Measurements from ENCODE around the gene THOC5. TPM values are rescaled to one million over a fixed set of nuclear protein-coding genes. Genes with fewer than 3 reads are reported as not detected.

Gene THOC5
- total RNA-seq, 1 donor from 2014 or later = 76.4 TPM

DNA sequence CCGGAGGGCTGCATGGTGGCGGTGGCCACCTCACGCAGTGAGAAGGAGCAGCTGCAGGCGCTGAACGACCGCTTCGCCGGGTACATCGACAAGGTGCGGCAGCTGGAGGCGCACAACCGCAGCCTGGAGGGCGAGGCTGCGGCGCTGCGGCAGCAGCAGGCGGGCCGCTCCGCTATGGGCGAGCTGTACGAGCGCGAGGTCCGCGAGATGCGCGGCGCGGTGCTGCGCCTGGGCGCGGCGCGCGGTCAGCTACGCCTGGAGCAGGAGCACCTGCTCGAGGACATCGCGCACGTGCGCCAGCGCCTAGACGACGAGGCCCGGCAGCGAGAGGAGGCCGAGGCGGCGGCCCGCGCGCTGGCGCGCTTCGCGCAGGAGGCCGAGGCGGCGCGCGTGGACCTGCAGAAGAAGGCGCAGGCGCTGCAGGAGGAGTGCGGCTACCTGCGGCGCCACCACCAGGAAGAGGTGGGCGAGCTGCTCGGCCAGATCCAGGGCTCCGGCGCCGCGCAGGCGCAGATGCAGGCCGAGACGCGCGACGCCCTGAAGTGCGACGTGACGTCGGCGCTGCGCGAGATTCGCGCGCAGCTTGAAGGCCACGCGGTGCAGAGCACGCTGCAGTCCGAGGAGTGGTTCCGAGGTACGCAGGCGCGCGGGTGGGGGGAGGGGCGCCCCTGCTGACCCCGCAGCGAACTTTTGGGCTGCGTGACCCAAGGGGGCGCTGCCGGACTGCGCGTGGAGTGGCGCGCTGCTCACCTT, 72.9 kb downstream of the THOC5 start:
- no peak overlapping the region for H3K4me3 Mint-ChIP-seq (ENCODE audit: unreplicated experiment)
- peaks cover 34% of the 10 kb centered on the region for H3K4me1 Mint-ChIP-seq (ENCODE audit: unreplicated experiment)
- H3K27me3 Mint-ChIP-seq (ENCODE audit: unreplicated experiment) = peaks cover 22% of the 10 kb centered on the region

DNA sequence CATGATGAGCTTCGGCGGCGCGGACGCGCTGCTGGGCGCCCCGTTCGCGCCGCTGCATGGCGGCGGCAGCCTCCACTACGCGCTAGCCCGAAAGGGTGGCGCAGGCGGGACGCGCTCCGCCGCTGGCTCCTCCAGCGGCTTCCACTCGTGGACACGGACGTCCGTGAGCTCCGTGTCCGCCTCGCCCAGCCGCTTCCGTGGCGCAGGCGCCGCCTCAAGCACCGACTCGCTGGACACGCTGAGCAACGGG, 73.4 kb downstream of the THOC5 start:
- no peak overlapping the region for H3K4me3 Mint-ChIP-seq (ENCODE audit: unreplicated experiment)
- H3K4me1 Mint-ChIP-seq (ENCODE audit: unreplicated experiment) = peaks cover 39% of the 10 kb centered on the region
- DNase-seq (ENCODE audit: low spot score) = no peak
- peaks cover 24% of the 10 kb centered on the region for H3K27me3 Mint-ChIP-seq (ENCODE audit: unreplicated experiment)
- TF ChIP-seq, protein P1, sequence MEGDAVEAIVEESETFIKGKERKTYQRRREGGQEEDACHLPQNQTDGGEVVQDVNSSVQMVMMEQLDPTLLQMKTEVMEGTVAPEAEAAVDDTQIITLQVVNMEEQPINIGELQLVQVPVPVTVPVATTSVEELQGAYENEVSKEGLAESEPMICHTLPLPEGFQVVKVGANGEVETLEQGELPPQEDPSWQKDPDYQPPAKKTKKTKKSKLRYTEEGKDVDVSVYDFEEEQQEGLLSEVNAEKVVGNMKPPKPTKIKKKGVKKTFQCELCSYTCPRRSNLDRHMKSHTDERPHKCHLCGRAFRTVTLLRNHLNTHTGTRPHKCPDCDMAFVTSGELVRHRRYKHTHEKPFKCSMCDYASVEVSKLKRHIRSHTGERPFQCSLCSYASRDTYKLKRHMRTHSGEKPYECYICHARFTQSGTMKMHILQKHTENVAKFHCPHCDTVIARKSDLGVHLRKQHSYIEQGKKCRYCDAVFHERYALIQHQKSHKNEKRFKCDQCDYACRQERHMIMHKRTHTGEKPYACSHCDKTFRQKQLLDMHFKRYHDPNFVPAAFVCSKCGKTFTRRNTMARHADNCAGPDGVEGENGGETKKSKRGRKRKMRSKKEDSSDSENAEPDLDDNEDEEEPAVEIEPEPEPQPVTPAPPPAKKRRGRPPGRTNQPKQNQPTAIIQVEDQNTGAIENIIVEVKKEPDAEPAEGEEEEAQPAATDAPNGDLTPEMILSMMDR (IDR thresholded peaks at IDR 0.05; ENCODE audit: unreplicated experiment) = no peak
- H3K36me3 Mint-ChIP-seq (ENCODE audit: low read depth, unreplicated experiment) = peaks cover 12% of the 10 kb centered on the region
- H3K9me3 Mint-ChIP-seq (ENCODE audit: unreplicated experiment) = no peaks in the 10 kb centered on the region
- H3K27ac Mint-ChIP-seq (ENCODE audit: unreplicated experiment) = no peak overlapping the region

More for the DNA sequence above, 72.9 kb downstream of the THOC5 start:
- Mint-ChIP-seq H3K9me3 (ENCODE audit: unreplicated experiment) (no peaks in the 10 kb centered on the region), H3K36me3 (ENCODE audit: low read depth, unreplicated experiment) (peaks cover 12% of the 10 kb centered on the region), H3K27ac (ENCODE audit: unreplicated experiment) (no peak overlapping the region)
- peak; percentile 72 for DNase-seq (ENCODE audit: low spot score)
- TF ChIP-seq, protein P1 (IDR thresholded peaks at IDR 0.05; ENCODE audit: unreplicated experiment) = peak; percentile 28

DNA sequence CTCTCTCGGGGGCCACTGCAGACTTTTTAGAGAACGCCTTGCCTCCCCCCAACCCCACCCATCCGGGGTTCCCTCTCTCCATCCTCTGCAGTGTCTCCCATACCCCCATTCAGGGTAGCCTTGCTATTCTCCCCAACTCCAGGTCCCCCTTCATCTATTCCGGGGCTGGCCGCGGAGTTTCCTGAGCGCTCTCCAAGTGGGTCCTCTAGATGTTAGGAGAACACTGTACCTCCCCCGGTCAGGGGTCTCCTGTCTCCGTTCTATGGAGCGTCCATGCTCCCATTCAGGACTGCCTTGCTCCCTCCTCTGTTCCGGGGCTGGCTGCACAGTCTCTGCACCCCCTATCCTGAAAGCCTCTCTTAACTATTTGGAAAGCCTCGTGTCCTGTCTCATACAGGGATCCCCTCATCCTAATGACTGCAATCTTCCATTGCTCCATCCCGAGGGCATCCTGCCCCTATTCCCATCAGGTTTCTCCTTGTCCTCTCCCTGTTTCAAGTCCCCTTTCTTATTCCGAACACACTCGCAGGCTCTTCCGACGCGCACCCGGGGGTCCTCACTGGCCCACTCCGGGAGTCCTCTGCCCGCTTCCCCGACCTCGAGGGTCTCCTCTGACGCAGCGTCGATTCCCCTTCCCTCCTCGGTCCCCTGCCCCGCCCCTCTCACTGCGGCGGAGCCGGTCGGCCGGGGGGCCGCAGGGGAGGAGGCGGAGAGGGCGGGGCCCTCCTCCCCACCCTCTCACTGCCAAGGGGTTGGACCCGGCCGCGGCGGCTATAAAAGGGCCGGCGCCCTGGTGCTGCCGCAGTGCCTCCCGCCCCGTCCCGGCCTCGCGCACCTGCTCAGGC, 73.9 kb downstream of the THOC5 start, which contains the start of gene NEFH:
Gene NEFH (plus strand): TSS at position 802 of the 845 bp plus-strand sequence. CDS start 45 bp downstream, outside the sequence.
- Mint-ChIP-seq H3K27ac (ENCODE audit: unreplicated experiment) (no peak within 1 kb of the TSS), H3K9me3 (ENCODE audit: unreplicated experiment) (no peaks in the 10 kb centered on the region), H3K27me3 (ENCODE audit: unreplicated experiment) (peaks cover 24% of the 10 kb centered on the region), H3K36me3 (ENCODE audit: low read depth, unreplicated experiment) (peaks cover 12% of the 10 kb centered on the region), H3K4me1 (ENCODE audit: unreplicated experiment) (peaks cover 39% of the 10 kb centered on the region), H3K4me3 (ENCODE audit: unreplicated experiment) (peak within 1 kb of the TSS; percentile 67)
- DNase-seq (ENCODE audit: low spot score) = no peak
- TF ChIP-seq, protein P1 (IDR thresholded peaks at IDR 0.05; ENCODE audit: unreplicated experiment) = no peak

DNA sequence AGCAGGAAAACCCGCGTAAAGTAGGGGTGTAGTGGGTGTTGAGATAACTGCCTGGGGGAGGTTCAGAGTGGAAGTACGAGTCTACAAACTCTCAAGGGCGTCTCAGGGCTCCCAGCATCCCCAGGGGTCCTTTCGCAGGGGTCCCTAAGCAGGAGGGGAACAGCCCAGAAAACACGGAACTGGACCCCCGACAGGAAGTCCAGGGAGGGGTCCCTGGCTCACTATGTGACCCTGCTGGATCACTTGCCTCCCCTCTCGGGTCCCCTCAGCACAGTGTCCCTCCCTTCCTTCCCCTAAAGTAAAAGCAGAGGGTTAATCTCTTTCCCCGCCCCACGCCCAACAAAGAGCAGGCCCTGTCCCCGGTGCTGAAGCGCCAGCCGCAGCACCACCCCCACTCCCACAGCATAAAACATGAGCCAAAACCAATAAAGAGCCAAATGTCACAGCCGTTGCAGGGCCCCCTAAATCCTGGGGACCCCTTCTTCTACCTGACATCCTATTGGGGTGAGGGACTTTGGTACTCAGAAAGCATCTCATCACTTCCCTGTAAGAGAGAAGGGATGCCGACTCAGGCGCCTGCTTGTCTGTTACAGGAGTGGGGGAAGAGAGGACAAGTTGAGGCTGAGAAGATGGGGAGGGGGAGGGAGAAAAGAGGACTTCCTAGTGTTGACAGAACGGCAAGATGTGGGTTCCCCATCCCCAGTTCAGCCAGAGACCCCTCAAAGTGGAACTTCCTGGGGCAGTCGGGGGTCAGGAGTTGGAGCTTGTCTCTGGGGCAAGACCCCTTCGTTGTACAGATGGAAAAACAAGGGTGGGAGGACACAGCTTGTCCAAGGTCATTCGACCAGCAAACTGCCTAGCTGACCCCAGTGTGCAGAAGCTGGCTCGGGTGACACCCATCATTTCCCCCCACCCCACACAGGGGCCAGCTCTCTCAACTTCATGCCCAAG, 75.0 kb downstream of the THOC5 start:
- Mint-ChIP-seq H3K9me3 (ENCODE audit: unreplicated experiment) (no peaks in the 10 kb centered on the region), H3K27me3 (ENCODE audit: unreplicated experiment) (peaks cover 24% of the 10 kb centered on the region), H3K4me3 (ENCODE audit: unreplicated experiment) (no peak overlapping the region), H3K27ac (ENCODE audit: unreplicated experiment) (no peak overlapping the region), H3K4me1 (ENCODE audit: unreplicated experiment) (peaks cover 39% of the 10 kb centered on the region), H3K36me3 (ENCODE audit: low read depth, unreplicated experiment) (peaks cover 12% of the 10 kb centered on the region)
- TF ChIP-seq, protein P1 (IDR thresholded peaks at IDR 0.05; ENCODE audit: unreplicated experiment) = no peak
- DNase-seq (ENCODE audit: low spot score) = peak; percentile 51
